K562 (cell line): Measurements from ENCODE around the gene HFE. TPM values are rescaled to one million over a fixed set of nuclear protein-coding genes. Genes with fewer than 3 reads are reported as not detected.

Source experiments
- ASH1L ChIP-seq: fragments of 450-650 bp; IDR thresholded peaks from 2 replicates; pipeline ENCODE4 v1.6.1; 2018; ENCODE audit warnings: borderline replicate concordance, mild to moderate bottlenecking, low read depth; ENCODE audit not compliant: partially characterized antibody
- ATF2 ChIP-seq: sonication (generic); formaldehyde crosslinking; IDR thresholded peaks from 2 replicates; pipeline ENCODE4 v1.8.1; 2022; ENCODE audit warnings: missing genetic modification reagents
- BRD9 ChIP-seq: fragments of 450-650 bp; IDR thresholded peaks from 2 replicates; pipeline ENCODE4 v1.6.1; 2018; ENCODE audit warnings: low read depth; ENCODE audit not compliant: partially characterized antibody
- CHCHD3 ChIP-seq: fragments of 250-450 bp; sonication (Bioruptor Pico); IDR thresholded peaks from 2 replicates; pipeline ENCODE4 v2.1.2; 2022; ENCODE audit warnings: mild to moderate bottlenecking
- CUX1 ChIP-seq: fragments of 200-800 bp; sonication (Bioruptor generic); IDR thresholded peaks from 2 replicates; pipeline ENCODE4 v1.6.1; 2016; ENCODE audit warnings: missing genetic modification characterization, missing compliant biosample characterization
- DDX20 ChIP-seq: fragments of 450-650 bp; IDR thresholded peaks from 2 replicates; pipeline ENCODE4 v1.6.1; 2016; ENCODE audit warnings: missing genetic modification characterization, low read depth, mild to moderate bottlenecking, missing compliant biosample characterization, moderate library complexity
- E4F1 ChIP-seq: fragments of 250-450 bp; sonication (Bioruptor Pico); IDR thresholded peaks from 2 replicates; pipeline ENCODE4 v1.5.0; 2021; ENCODE audit warnings: mild to moderate bottlenecking, borderline replicate concordance
- JUND ChIP-seq, 2 experiments: IDR thresholded peaks; 2 replicates in 1 of 2; 3 replicates in 1 of 2; pipeline ENCODE4 v1.6.1; 2011; ENCODE audit warnings: borderline replicate concordance in 2 of 2, low read depth in 2 of 2, low read length in 2 of 2, improper control_type of control experiment in 1 of 2, missing biosample characterization in 1 of 2, missing genetic modification characterization in 1 of 2, missing genetic modification reagents in 1 of 2
- NCOR1 ChIP-seq: fragments of 450-650 bp; IDR thresholded peaks from 2 replicates; pipeline ENCODE4 v1.6.1; 2016; ENCODE audit warnings: mild to moderate bottlenecking, moderate library complexity
- PREB ChIP-seq: sonication (generic); formaldehyde crosslinking; IDR thresholded peaks from 2 replicates; pipeline ENCODE4 v1.8.1; 2023; ENCODE audit warnings: mild to moderate bottlenecking, missing genetic modification reagents
- SIRT6 ChIP-seq: IDR thresholded peaks from one replicate; pipeline ENCODE4 v1.6.1; 2012; ENCODE audit warnings: low read depth, mild to moderate bottlenecking, control low read depth, inconsistent platforms, low read length, moderate library complexity
- SNRNP70 ChIP-seq: fragments of 200-400 bp; formaldehyde crosslinking; optimal IDR thresholded peaks from 2 replicates; pipeline ENCODE3; 2017; ENCODE audit warnings: low read depth, low read length
- ZFPM2 ChIP-seq: fragments of 250-450 bp; sonication (Bioruptor Pico); IDR thresholded peaks from 2 replicates; pipeline ENCODE4 v1.5.1; 2022; ENCODE audit warnings: mild to moderate bottlenecking
- ZNF3 ChIP-seq: fragments of 250-450 bp; sonication (Bioruptor Pico); IDR thresholded peaks from 2 replicates; pipeline ENCODE4 v1.5.0; 2021; ENCODE audit warnings: mild to moderate bottlenecking, moderate library complexity
- ZNF75A ChIP-seq: fragments of 450-650 bp; formaldehyde crosslinking; IDR thresholded peaks from 2 replicates; pipeline ENCODE4 v1.4.0; 2020; ENCODE audit warnings: mild to moderate bottlenecking
- polyA plus RNA-seq, 8 experiments: library from polyadenylated mRNA; depleted of rRNA in 4 of 8; stranded (reverse) in 5 of 8; unstranded in 3 of 8; fragments of >200 nt; fragmentation: Nextera tagmentation in 2 of 8; fragmentation: Illumina TruSeq in 1 of 8; extraction: Ambion mirVana in 2 of 8; extraction: Trizol in 1 of 8; gene quantifications; 2 replicates each; pipeline versions ENCODE4 v1.2.1 to v1.2.3, GENCODE V29; 2011 to 2014; ENCODE audit warnings: inconsistent platforms in 1 of 8, missing spikeins in 1 of 8
- total RNA-seq, 7 experiments: library from RNA; depleted of rRNA in 6 of 7; stranded (reverse); fragments of >200 nt in 6 of 7; fragmentation: Illumina TruSeq in 2 of 7; extraction: Trizol in 2 of 7; gene quantifications; 2 replicates each; pipeline versions ENCODE4 v1.2.1 to v1.2.3, GENCODE V29; 2011 to 2021; ENCODE audit warnings: low replicate concordance in 1 of 7

HFE gene
- total and polyA plus RNA-seq, 9 of the 15 experiments (the other 6 are each of a cell fraction or from before 2014, with no cell fraction given): 0.14 to 1.2 (median 0.76) TPM

GRCh38 chr6:26122793-26123674 lies 35.8 kb downstream of the HFE start (continued):
- TF ChIP-seq CUX1 (CRISPR knock-in tag) (0 out of 2 replicates have a peak, but pooled peaks have one; percentile 18), BRD9 (peak; percentile 100), PREB (CRISPR knock-in tag) (peak; percentile 99), ZNF3 (peak; percentile 16; the same call in 1 of the 2 replicates), SIRT6 (peak; percentile 99), E4F1 (CRISPR knock-in tag) (peak; percentile 62; the same call in 1 of the 2 replicates), ASH1L (peak; percentile 99), NCOR1 (peak; percentile 81), CHCHD3 (CRISPR knock-in tag) (peak; percentile 97; the same call in 1 of the 2 replicates), JUND (IDR thresholded peaks at IDR 0.05; ENCODE audit: borderline replicate concordance, low read depth, low read length) (peak; percentile 81), JUND (tag; IDR thresholded peaks at IDR 0.05; ENCODE audit: borderline replicate concordance, low read depth, low read length) (no peak; the same call in 2 of the 3 replicates), ZFPM2 (CRISPR knock-in tag) (peak; percentile 96), ATF2 (no peak), DDX20 (tag) (no peak; the same call in 1 of the 2 replicates), SNRNP70 (peak; percentile 36), ZNF75A (CRISPR knock-in tag) (peak; percentile 24; the same call in 1 of the 2 replicates)
